DND-41 (cell line): Measurements from ENCODE around the gene MMP2.

ENCODE experiments used
- ATAC-seq: fragments of 200-7000 bp; cut with Tn5 transposase; 3 replicates; pipeline ENCODE4 v1.9.1; 2021; ENCODE audit warnings: low read depth; ENCODE audit not compliant: insufficient read depth
- DNase-seq: peaks from one replicate; pipeline ENCODE4 v3.0.0-alpha.2; 2020
- H2AFZ ChIP-seq: 2 replicates; pipeline ENCODE4 v1.6.0; 2012; ENCODE audit warnings: low read depth, low read length
- H3K27ac ChIP-seq: 2 replicates; pipeline ENCODE4 v1.5.1; 2012; ENCODE audit warnings: low read length, inconsistent platforms
- H3K27me3 ChIP-seq: fragments of 200-600 bp; sonication (generic); 2 replicates; pipeline ENCODE4 v1.6.0; 2012; ENCODE audit warnings: low read length, mild to moderate bottlenecking, inconsistent platforms; ENCODE audit not compliant: insufficient read depth, poor library complexity
- H3K36me3 ChIP-seq: 2 replicates; pipeline ENCODE4 v1.5.1; 2012; ENCODE audit warnings: low read length, inconsistent platforms; ENCODE audit not compliant: insufficient read depth
- H3K4me1 ChIP-seq: 2 replicates; pipeline ENCODE4 v1.5.1; 2012; ENCODE audit warnings: mild to moderate bottlenecking, low read length; ENCODE audit not compliant: insufficient read depth
- H3K4me2 ChIP-seq: 2 replicates; pipeline ENCODE4 v1.6.0; 2012; ENCODE audit warnings: mild to moderate bottlenecking, moderate library complexity, low read length, inconsistent platforms; ENCODE audit not compliant: insufficient read depth
- H3K4me3 ChIP-seq, 2 experiments: fragments of 200-600 bp in 1 of 2; shearing (Covaris generic) in 1 of 2; 2 replicates each; pipeline ENCODE4 v1.5.1; 2012 to 2016; ENCODE audit warnings: inconsistent platforms in 2 of 2, low read length in 2 of 2, mild to moderate bottlenecking in 2 of 2, low read depth in 1 of 2, moderate library complexity in 1 of 2
- H3K79me2 ChIP-seq: 2 replicates; pipeline ENCODE4 v1.6.0; 2012; ENCODE audit warnings: low read length, inconsistent platforms; ENCODE audit not compliant: insufficient read depth
- H3K9ac ChIP-seq: 2 replicates; pipeline ENCODE4 v1.6.0; 2012; ENCODE audit warnings: low read depth, mild to moderate bottlenecking, inconsistent platforms, low read length, moderate library complexity
- H3K9me3 ChIP-seq: 2 replicates; pipeline ENCODE4 v1.5.1; 2012; ENCODE audit warnings: low read length, moderate library complexity, mild to moderate bottlenecking, inconsistent platforms; ENCODE audit not compliant: insufficient read depth, severe bottlenecking
- H4K20me1 ChIP-seq: 2 replicates; pipeline ENCODE4 v1.6.0; 2012; ENCODE audit warnings: low read length; ENCODE audit not compliant: insufficient read depth
- EZH2 ChIP-seq: IDR thresholded peaks from 3 replicates; pipeline ENCODE4 v1.6.1; 2012; ENCODE audit warnings: borderline replicate concordance, low read depth, mild to moderate bottlenecking, moderate library complexity, low read length, inconsistent platforms; ENCODE audit not compliant: severe bottlenecking
- TF ChIP-seq, protein P1 (sequence below): IDR thresholded peaks from 2 replicates; pipeline ENCODE4 v1.5.1; 2012; ENCODE audit warnings: borderline replicate concordance, low read length, moderate library complexity, mild to moderate bottlenecking; ENCODE audit not compliant: poor library complexity, severe bottlenecking; ENCODE audit errors: extremely low read depth

The MMP2 gene

DNA sequence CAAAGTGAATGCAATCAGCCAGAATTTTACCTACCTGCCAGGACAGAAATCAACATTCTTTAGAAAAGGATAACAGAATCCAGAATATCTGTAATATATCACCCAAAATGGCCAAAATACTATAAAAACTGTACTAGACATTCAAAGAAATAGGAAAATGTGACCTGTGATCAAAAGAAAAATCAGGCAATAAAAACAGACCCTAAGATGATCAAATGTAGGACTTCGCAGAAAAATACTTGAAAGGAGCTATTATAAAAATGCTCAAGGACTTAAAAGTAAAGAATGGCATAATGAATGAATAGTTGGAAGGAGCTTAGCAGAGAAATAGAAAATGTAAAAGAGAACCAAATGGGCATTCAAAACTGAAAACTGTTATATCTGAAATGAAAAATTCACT lies 33.9 kb downstream of the MMP2 start:
- no peak overlapping the region for H2AFZ ChIP-seq
- H3K27ac ChIP-seq, result no peak overlapping the region
- DNase-seq, result no peak
- H3K9me3 ChIP-seq, result peaks cover 8% of the 10 kb centered on the region
- TF ChIP-seq, protein P1, sequence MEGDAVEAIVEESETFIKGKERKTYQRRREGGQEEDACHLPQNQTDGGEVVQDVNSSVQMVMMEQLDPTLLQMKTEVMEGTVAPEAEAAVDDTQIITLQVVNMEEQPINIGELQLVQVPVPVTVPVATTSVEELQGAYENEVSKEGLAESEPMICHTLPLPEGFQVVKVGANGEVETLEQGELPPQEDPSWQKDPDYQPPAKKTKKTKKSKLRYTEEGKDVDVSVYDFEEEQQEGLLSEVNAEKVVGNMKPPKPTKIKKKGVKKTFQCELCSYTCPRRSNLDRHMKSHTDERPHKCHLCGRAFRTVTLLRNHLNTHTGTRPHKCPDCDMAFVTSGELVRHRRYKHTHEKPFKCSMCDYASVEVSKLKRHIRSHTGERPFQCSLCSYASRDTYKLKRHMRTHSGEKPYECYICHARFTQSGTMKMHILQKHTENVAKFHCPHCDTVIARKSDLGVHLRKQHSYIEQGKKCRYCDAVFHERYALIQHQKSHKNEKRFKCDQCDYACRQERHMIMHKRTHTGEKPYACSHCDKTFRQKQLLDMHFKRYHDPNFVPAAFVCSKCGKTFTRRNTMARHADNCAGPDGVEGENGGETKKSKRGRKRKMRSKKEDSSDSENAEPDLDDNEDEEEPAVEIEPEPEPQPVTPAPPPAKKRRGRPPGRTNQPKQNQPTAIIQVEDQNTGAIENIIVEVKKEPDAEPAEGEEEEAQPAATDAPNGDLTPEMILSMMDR, result no peak
- no peak for TF ChIP-seq EZH2
- no peaks in the 10 kb centered on the region for H4K20me1 ChIP-seq
- no peak overlapping the region for H3K9ac ChIP-seq
- ATAC-seq, result no peak
- no peaks in the 10 kb centered on the region for H3K4me1 ChIP-seq
- no peaks in the 10 kb centered on the region for H3K79me2 ChIP-seq
- H3K36me3 ChIP-seq, result no peaks in the 10 kb centered on the region
- no peak overlapping the region for H3K4me3 ChIP-seq
- H3K27me3 ChIP-seq, result no peaks in the 10 kb centered on the region
- no peak overlapping the region for H3K4me2 ChIP-seq

DNA sequence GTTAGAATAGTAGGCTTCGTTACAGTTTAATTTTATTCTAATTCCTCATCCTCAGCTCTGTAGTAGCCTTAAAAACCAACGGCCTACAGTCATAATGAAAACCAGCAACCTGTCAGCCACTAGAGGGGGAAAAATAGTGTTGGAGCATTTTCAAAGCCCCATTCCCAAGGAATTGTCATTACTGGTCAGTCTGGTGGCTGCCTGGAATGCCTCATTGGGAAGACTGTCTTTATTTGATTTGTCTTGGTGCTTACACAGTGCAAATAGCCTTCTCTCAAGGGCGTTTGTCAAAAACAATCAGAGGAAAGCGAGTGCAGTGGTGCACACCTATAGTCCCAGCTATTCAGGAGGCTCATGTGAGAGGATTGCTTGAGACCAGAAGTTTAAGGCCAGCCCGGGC lies 34.6 kb downstream of the MMP2 start:
- H3K27ac ChIP-seq, result no peak overlapping the region
- peaks cover 8% of the 10 kb centered on the region for H3K9me3 ChIP-seq
- H3K4me3 ChIP-seq, result no peak overlapping the region
- ATAC-seq (no peak), DNase-seq (no peak)
- H3K4me2 ChIP-seq, result no peak overlapping the region
- H3K9ac ChIP-seq, result no peak overlapping the region
- no peak overlapping the region for H2AFZ ChIP-seq
- TF ChIP-seq EZH2, result no peak
- TF ChIP-seq, protein P1, result no peak
- H3K36me3 ChIP-seq, result no peaks in the 10 kb centered on the region
- H3K27me3 ChIP-seq, result no peaks in the 10 kb centered on the region
- H3K4me1 ChIP-seq, result no peaks in the 10 kb centered on the region
- H4K20me1 ChIP-seq, result no peaks in the 10 kb centered on the region
- no peaks in the 10 kb centered on the region for H3K79me2 ChIP-seq

DNA sequence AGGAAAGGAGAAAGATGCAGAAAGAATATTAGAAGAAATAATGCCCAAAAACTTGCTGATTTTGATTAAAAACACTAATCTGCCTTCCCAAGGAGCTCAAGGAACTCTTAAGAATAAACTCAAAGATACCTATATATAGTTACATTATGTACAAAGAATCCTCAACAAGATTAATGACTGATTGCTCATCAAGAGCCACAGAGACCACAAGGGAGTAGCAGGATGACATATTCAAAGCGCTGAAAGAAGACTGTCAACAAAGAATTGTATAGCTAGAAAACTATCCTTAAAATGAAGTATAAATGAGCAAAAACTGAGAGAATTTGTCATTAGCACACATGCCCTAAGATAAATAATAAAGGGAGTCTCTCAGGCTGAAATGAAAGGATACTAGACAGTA lies 36.1 kb downstream of the MMP2 start:
- Histone ChIP-seq H3K9me3 (peaks cover 8% of the 10 kb centered on the region), H3K79me2 (no peaks in the 10 kb centered on the region), H3K9ac (no peak overlapping the region), H3K4me2 (no peak overlapping the region), H3K27ac (no peak overlapping the region), H3K36me3 (no peaks in the 10 kb centered on the region), H2AFZ (no peak overlapping the region), H4K20me1 (no peaks in the 10 kb centered on the region), H3K4me1 (no peaks in the 10 kb centered on the region), H3K4me3 (no peak overlapping the region), H3K27me3 (no peaks in the 10 kb centered on the region)
- TF ChIP-seq, protein P1, result no peak
- no peak for TF ChIP-seq EZH2
- no peak for DNase-seq
- ATAC-seq, result no peak

DNA sequence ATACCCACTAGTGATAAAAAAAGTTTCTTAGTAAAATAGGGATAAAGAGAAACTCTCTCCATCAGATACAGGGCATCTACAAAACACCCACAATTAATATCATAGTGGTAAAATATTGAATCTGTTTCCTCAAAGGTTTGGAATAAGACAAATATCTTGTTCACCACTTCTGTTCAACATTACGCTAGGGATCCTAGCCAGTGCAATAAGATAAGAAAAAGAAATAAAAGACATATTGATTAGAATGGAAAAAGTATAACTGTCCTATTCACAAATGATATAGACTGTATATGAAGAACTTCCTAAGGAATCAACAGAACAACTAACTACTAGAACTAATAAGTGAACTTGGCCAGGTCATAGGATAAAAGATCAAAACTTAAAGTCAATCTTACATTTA lies 42.8 kb downstream of the MMP2 start:
- Histone ChIP-seq H2AFZ (no peak overlapping the region), H3K4me3 (no peak overlapping the region), H3K27me3 (no peaks in the 10 kb centered on the region), H3K4me2 (no peak overlapping the region), H3K9me3 (peaks cover 8% of the 10 kb centered on the region), H3K4me1 (no peaks in the 10 kb centered on the region), H4K20me1 (no peaks in the 10 kb centered on the region), H3K27ac (no peak overlapping the region), H3K9ac (no peak overlapping the region), H3K36me3 (no peaks in the 10 kb centered on the region), H3K79me2 (no peaks in the 10 kb centered on the region)
- DNase-seq (no peak), ATAC-seq (no peak)
- no peak for TF ChIP-seq EZH2
- TF ChIP-seq, protein P1, result no peak
